HUES64 (cell line): ENCODE results near the gene ZNF425.
"Not testable (repeated sequence)": the region's sequence is repeated elsewhere in the genome, so short reads cannot be mapped to it uniquely, and the experiment has no call there.

Experiments
- H3K27ac ChIP-seq: 2 replicates; pipeline ENCODE4 v1.7.0; 2013; ENCODE audit warnings: low read depth, low read length, inconsistent platforms
- H3K27me3 ChIP-seq: 2 replicates; pipeline ENCODE4 v1.6.1; 2013; ENCODE audit warnings: mild to moderate bottlenecking, low read length; ENCODE audit not compliant: insufficient read depth
- H3K36me3 ChIP-seq: 2 replicates; pipeline ENCODE4 v1.6.1; 2013; ENCODE audit warnings: mild to moderate bottlenecking, low read length; ENCODE audit not compliant: insufficient read depth
- H3K4me1 ChIP-seq: 2 replicates; pipeline ENCODE4 v1.6.1; 2013; ENCODE audit warnings: mild to moderate bottlenecking, low read length, moderate library complexity; ENCODE audit not compliant: insufficient read depth
- H3K4me3 ChIP-seq: 2 replicates; pipeline ENCODE4 v1.5.1; 2013; ENCODE audit warnings: mild to moderate bottlenecking, low read length, moderate library complexity
- H3K9ac ChIP-seq: 2 replicates; pipeline ENCODE4 v1.6.1; 2013; ENCODE audit warnings: mild to moderate bottlenecking, low read depth, low read length
- H3K9me3 ChIP-seq: 2 replicates; pipeline ENCODE4 v1.6.1; 2013; ENCODE audit warnings: low read depth, low read length; ENCODE audit not compliant: insufficient read depth
- WGBS: fragments of 150-250, 120-280 bp; methylation state at CpG from one replicate; pipeline ENCODE4 v1.1.7; 2013; ENCODE audit warnings: missing lambda C conversion rate; 5-methylcytosine and 5-hydroxymethylcytosine counted together

Gene ZNF425

DNA sequence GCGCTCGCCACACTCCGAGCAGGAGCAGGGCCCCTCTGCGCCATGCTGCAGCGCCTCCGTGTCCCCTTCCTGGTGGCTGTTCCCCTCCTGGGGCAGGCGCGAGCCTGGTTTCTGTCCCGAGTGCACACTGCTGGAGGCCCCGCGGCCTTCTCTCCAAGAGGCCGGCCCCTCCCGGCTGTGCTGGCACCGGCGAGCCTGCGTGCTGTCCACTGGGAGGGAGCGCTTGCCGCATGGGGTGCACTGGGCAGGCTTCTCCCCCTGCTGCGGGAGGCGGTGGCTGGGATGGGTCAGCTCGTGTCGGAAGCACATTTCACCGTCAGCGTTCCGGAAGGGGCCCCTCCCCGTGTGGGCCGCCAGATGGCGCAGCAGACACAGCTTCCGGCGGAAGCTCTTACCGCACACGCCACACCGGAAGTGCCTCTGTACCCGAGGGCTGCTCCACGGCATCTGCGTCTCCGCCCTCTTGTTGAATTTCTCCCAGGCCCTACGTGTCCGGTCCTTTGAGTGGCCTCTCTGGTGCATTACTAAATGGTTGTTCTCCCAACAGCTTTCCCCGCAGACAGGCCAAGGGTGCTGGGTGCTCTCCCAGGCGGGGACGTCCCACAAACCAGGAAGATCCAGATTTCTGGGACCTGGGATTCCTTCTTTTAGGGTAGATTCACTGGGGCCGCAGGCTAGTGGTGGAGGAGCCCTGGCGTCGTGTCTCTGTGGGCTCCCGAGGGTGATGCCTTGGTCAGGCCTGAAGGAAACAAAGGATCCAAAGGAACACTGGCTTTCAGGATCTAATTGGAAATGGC is 54.3 kb downstream of the ZNF425 start:
- Histone ChIP-seq H3K9me3 (no peaks in the 10 kb centered on the region), H3K4me3 (no peak overlapping the region), H3K27me3 (no peaks in the 10 kb centered on the region), H3K36me3 (peaks cover 64% of the 10 kb centered on the region), H3K9ac (peak overlapping the region; percentile 18; the same call in 1 of the 2 replicates), H3K27ac (peak overlapping the region; percentile 51), H3K4me1 (no peaks in the 10 kb centered on the region)
- WGBS, result 80% methylated on average over 46 of the region's 46 CpGs

DNA sequence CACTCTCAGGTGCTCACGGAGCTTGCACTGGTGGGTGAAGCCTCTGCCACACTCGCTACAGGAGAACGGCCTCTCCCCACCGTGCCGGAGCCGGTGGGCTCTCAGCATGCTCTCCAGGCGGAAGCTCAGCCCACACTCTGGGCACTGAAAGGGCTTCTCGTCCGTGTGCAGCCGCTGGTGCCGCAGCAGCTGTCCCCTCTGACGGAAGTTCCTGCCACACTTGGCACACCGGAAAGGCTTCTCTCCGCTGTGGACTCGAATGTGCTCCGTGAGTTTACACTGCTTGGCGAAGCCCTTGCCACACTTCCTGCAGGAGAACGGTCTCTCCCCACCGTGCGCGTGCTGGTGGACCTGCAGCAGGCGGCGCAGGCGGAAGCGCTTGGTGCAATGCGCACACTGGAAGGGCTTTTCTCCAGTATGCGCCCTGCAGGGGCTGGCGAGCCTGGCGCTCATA is 54.9 kb downstream of the ZNF425 start:
- peak overlapping the region; percentile 18; the same call in 1 of the 2 replicates for H3K9ac ChIP-seq
- 97% methylated on average over 29 of the region's 29 CpGs for WGBS

DNA sequence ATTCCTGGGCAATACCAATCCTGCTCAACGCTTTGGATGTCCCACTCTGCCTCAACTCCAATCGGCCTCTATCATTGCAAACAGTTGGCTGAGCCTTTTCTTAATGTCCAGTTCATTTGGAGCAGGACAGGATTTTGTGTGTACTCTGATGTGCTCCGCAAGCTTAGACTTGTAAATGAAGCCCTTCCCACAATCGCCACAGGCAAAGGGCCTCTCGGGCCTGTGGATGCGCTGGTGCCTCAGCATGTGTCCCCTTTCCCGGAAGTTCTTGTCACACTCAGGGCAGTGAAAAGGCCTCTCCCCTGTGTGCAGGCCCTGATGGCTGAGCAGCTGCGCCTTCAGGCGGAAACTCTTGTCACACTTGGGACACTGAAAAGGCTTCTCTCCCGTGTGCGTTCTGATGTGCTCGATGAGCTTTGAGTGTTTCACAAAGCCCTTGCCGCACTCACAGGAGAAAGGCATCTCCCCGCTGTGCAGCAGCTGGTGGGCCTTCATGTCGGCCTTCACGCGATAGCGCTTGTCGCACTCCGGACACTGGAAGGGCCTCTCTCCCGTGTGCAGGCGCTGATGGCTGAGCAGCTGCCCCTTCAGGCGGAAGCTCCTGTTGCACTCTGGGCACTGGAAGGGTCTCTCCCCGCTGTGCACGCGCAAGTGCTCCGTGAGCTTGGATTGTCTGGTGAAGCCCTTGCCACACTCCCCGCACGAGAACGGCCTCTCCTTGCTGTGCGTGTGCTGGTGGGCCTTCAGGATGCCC is 55.6 kb downstream of the ZNF425 start:
- WGBS, result 96% methylated on average over 31 of the region's 31 CpGs
- H3K9me3 ChIP-seq, result no peaks in the 10 kb centered on the region
- no peaks in the 10 kb centered on the region for H3K4me1 ChIP-seq
- H3K4me3 ChIP-seq, result no peak overlapping the region
- peaks cover 58% of the 10 kb centered on the region for H3K36me3 ChIP-seq
- H3K27me3 ChIP-seq, result no peaks in the 10 kb centered on the region
- no peak overlapping the region for H3K27ac ChIP-seq
- no peak overlapping the region for H3K9ac ChIP-seq

More for the DNA sequence above, 54.9 kb downstream of the ZNF425 start:
- Histone ChIP-seq H3K27me3 (no peaks in the 10 kb centered on the region), H3K9me3 (no peaks in the 10 kb centered on the region), H3K27ac (peak overlapping the region; percentile 32), H3K4me1 (no peaks in the 10 kb centered on the region), H3K36me3 (peaks cover 60% of the 10 kb centered on the region), H3K4me3 (no peak overlapping the region)

DNA sequence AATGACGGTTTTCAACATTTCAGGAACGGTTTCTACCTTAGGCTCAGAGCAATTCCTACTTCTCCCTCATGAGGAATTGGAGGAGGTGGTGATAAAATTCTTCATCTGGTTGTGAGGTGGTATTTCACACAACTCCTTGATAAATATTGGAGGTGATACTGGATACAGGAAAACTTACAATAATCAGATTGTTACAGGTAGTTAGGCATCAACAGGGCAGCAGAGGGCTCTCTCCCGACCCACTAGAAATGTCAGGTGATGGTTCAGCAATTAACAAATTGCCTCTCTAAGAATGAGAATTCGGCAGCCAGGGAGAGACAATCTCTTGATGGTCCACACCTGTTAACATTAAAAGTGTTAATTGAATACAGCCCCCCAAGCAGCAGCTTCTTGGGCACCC is 58.3 kb downstream of the ZNF425 start:
- Histone ChIP-seq H3K4me1 (no peaks in the 10 kb centered on the region), H3K27ac (no peak overlapping the region), H3K9me3 (no peaks in the 10 kb centered on the region), H3K27me3 (no peaks in the 10 kb centered on the region), H3K36me3 (peaks cover 41% of the 10 kb centered on the region), H3K9ac (no peak overlapping the region), H3K4me3 (no peak overlapping the region)
- 96% methylated on average over 4 of the region's 4 CpGs for WGBS

GRCh38 chr7:149063476-149063875 is 62.6 kb downstream of the ZNF425 start:
- Histone ChIP-seq H3K36me3 (peaks cover 5% of the 10 kb centered on the region), H3K9ac (no peak overlapping the region), H3K9me3 (no peaks in the 10 kb centered on the region), H3K4me3 (no peak overlapping the region), H3K27ac (no peak overlapping the region), H3K4me1 (no peaks in the 10 kb centered on the region), H3K27me3 (no peaks in the 10 kb centered on the region)

DNA sequence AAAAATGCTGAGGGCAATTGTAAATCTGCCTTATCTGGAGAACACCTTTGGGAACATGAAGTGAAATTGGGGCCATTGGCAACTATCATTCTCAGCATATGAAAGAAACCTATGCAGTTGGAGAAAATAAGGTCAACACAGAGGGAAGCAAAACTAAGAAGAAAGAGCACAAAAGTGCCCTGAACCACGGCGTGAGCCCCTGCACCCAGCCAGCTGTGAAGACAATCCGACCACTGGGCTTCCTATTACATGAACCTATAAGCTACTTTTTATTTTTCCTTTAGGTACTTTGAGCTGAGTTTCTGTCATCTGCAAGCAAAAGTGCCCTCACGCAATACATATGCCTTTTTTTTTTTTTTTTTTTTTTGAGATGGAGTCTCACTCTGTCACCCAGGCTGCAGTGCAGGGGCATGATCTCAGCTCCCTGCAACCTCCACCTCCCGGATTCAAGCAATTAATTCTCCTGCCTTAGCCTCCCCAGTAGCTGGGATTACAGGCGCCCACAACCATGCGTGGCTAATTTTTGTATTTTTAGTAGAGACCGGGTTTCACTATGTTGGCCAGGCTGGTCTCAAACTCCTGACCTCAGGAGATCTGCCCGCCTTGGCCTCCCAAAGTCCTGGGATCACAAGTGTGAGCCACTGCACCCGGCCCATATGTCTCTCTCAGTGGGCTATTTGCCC is 63.8 kb downstream of the ZNF425 start:
- not testable (repeated sequence) for H3K9ac ChIP-seq, H3K4me3 ChIP-seq, H3K36me3 ChIP-seq, H3K9me3 ChIP-seq, H3K4me1 ChIP-seq, H3K27me3 ChIP-seq, H3K27ac ChIP-seq
- 95% methylated on average over 10 of the region's 10 CpGs for WGBS

- Histone ChIP-seq H3K9ac (no peak overlapping the region), H3K36me3 (no peaks in the 10 kb centered on the region), H3K27ac (no peak overlapping the region), H3K9me3 (no peaks in the 10 kb centered on the region), H3K4me1 (no peaks in the 10 kb centered on the region), H3K27me3 (no peaks in the 10 kb centered on the region), H3K4me3 (no peak overlapping the region)
- 85% methylated on average over 1 of the region's 1 CpG for WGBS
Measured at GRCh38 chr7:149060156-149060555, 66.0 kb downstream of the ZNF425 start.

GRCh38 chr7:149053885-149054284 is 72.2 kb downstream of the ZNF425 start:
- WGBS, result 88% methylated on average over 6 of the region's 8 CpGs
- no peak overlapping the region for H3K27ac ChIP-seq

GRCh38 chr7:149053384-149053783 is 72.7 kb downstream of the ZNF425 start:
- Histone ChIP-seq H3K4me1 (no peaks in the 10 kb centered on the region), H3K27me3 (no peaks in the 10 kb centered on the region), H3K9me3 (no peaks in the 10 kb centered on the region), H3K36me3 (no peaks in the 10 kb centered on the region), H3K4me3 (no peak overlapping the region), H3K9ac (no peak overlapping the region), H3K27ac (no peak overlapping the region)
- 89% methylated on average over 1 of the region's 1 CpG for WGBS

More at GRCh38 chr7:149053885-149054284, 72.2 kb downstream of the ZNF425 start:
- H3K4me3 ChIP-seq, result no peak overlapping the region
- no peaks in the 10 kb centered on the region for H3K27me3 ChIP-seq
- H3K4me1 ChIP-seq, result no peaks in the 10 kb centered on the region
- no peak overlapping the region for H3K9ac ChIP-seq
- H3K9me3 ChIP-seq, result no peaks in the 10 kb centered on the region
- H3K36me3 ChIP-seq, result no peaks in the 10 kb centered on the region
